CD14-positive monocyte (primary cell): ENCODE data around the gene CATSPERB. TPM values are rescaled to one million over a fixed set of nuclear protein-coding genes. Genes with fewer than 3 reads are reported as not detected.

ENCODE experiments used
- DNase-seq, 3 donors: peaks; one replicate each; pipeline ENCODE4 v3.0.0-alpha.2; 2011 to 2022
- H2AFZ ChIP-seq: 2 replicates; pipeline ENCODE4 v1.6.0; 2012; ENCODE audit warnings: mild to moderate bottlenecking, low read depth, low read length, inconsistent platforms; ENCODE audit not compliant: insufficient read depth, poor library complexity, severe bottlenecking
- H3K27ac ChIP-seq, 2 donors: 1 replicate in 1 of 2; 2 replicates in 1 of 2; pipeline ENCODE4 v1.5.1; 2012 to 2013; ENCODE audit warnings: low read length in 2 of 2, control low read depth in 1 of 2, inconsistent platforms in 1 of 2, low read depth in 1 of 2, mild to moderate bottlenecking in 1 of 2
- H3K27me3 ChIP-seq, 2 donors: one replicate each; pipeline versions ENCODE4 v1.6.0 to v1.6.1; 2011 to 2013; ENCODE audit warnings: low read length in 2 of 2; ENCODE audit not compliant: control insufficient read depth in 2 of 2, insufficient read depth in 2 of 2
- H3K36me3 ChIP-seq, 2 donors: replicated peaks in 1 of 2; 1 replicate in 1 of 2; 2 replicates in 1 of 2; pipeline versions ENCODE4 v1.5.1 to v1.6.1; 2012 to 2013; ENCODE audit warnings: low read length in 2 of 2, control low read depth in 1 of 2, inconsistent platforms in 1 of 2, mild to moderate bottlenecking in 1 of 2; ENCODE audit not compliant: insufficient read depth in 2 of 2, control insufficient read depth in 1 of 2
- H3K4me1 ChIP-seq, 2 donors: 1 replicate in 1 of 2; 2 replicates in 1 of 2; pipeline versions ENCODE4 v1.5.1 to v1.6.1; 2012 to 2013; ENCODE audit warnings: low read length in 2 of 2, control low read depth in 1 of 2, inconsistent platforms in 1 of 2, mild to moderate bottlenecking in 1 of 2, moderate library complexity in 1 of 2; ENCODE audit not compliant: insufficient read depth in 2 of 2, control insufficient read depth in 1 of 2
- H3K4me2 ChIP-seq: replicated peaks from 2 replicates; pipeline ENCODE3; 2012; ENCODE audit warnings: low read length, moderate library complexity, mild to moderate bottlenecking; ENCODE audit not compliant: poor library complexity, severe bottlenecking; ENCODE audit errors: extremely low read depth
- H3K4me3 ChIP-seq, 3 experiments: fragments of 200-600 bp in 1 of 3; sonication (generic) in 1 of 3; replicated peaks in 1 of 3; 1 replicate in 2 of 3; 2 replicates in 1 of 3; pipeline ENCODE4 v1.5.1; 2011 to 2013; ENCODE audit warnings: low read length in 3 of 3, mild to moderate bottlenecking in 3 of 3, control low read depth in 2 of 3, low read depth in 2 of 3, inconsistent platforms in 1 of 3, moderate library complexity in 1 of 3
- H3K79me2 ChIP-seq: 2 replicates; pipeline ENCODE4 v1.6.0; 2012; ENCODE audit warnings: mild to moderate bottlenecking, control low read depth, inconsistent platforms, low read length, moderate library complexity; ENCODE audit not compliant: insufficient read depth
- H3K9ac ChIP-seq: 2 replicates; pipeline ENCODE4 v1.6.0; 2017; ENCODE audit warnings: low read length, mild to moderate bottlenecking; ENCODE audit not compliant: insufficient read depth, poor library complexity, severe bottlenecking
- H3K9me3 ChIP-seq, 2 donors: replicated peaks in 1 of 2; 1 replicate in 1 of 2; 2 replicates in 1 of 2; pipeline versions ENCODE4 v1.5.1 to v1.6.1; 2012 to 2013; ENCODE audit warnings: low read length in 2 of 2, control low read depth in 1 of 2; ENCODE audit not compliant: control insufficient read depth in 1 of 2, insufficient read depth in 1 of 2
- H4K20me1 ChIP-seq: 2 replicates; pipeline ENCODE4 v1.6.0; 2012; ENCODE audit warnings: mild to moderate bottlenecking, low read length, control low read depth, moderate library complexity; ENCODE audit not compliant: insufficient read depth
- H3K27ac Mint-ChIP-seq, 7 donors: one replicate each; pipeline ENCODE4 v1.8.0; 2020; ENCODE audit warnings: mild to moderate bottlenecking in 7 of 7, mixed read lengths in 7 of 7, moderate library complexity in 6 of 7, inconsistent platforms in 2 of 7
- H3K27me3 Mint-ChIP-seq, 3 donors: one replicate each; pipeline ENCODE4 v1.8.0; 2021 to 2022; ENCODE audit warnings: low read depth in 3 of 3, mild to moderate bottlenecking in 3 of 3, mixed read lengths in 3 of 3, moderate library complexity in 3 of 3, inconsistent platforms in 1 of 3
- H3K36me3 Mint-ChIP-seq, 2 donors: one replicate each; pipeline ENCODE4 v1.8.0; 2020; ENCODE audit warnings: mixed read lengths in 2 of 2, inconsistent platforms in 1 of 2, mild to moderate bottlenecking in 1 of 2
- H3K4me1 Mint-ChIP-seq: one replicate; pipeline ENCODE4 v1.8.0; 2020; ENCODE audit warnings: mild to moderate bottlenecking, mixed read lengths
- H3K4me3 Mint-ChIP-seq, 2 donors: one replicate each; pipeline ENCODE4 v1.8.0; 2020; ENCODE audit warnings: mild to moderate bottlenecking in 2 of 2, mixed read lengths in 2 of 2, moderate library complexity in 1 of 2
- H3K9me3 Mint-ChIP-seq, 7 donors: one replicate each; pipeline ENCODE4 v1.8.0; 2020 to 2022; ENCODE audit warnings: mixed read lengths in 7 of 7, mild to moderate bottlenecking in 6 of 7, moderate library complexity in 6 of 7, inconsistent platforms in 2 of 7
- CTCF ChIP-seq: fragments of 200-600 bp; IDR thresholded peaks from one replicate; pipeline ENCODE4 v1.8.0; 2022; ENCODE audit warnings: antibody characterized with exemption, mild to moderate bottlenecking
- whole genome bisulfite sequencing: methylation state at CpG from one replicate; pipeline ENCODE4 v1.1.5; 2013; ENCODE audit warnings: missing lambda C conversion rate; ENCODE audit not compliant: insufficient coverage; 5-methylcytosine and 5-hydroxymethylcytosine counted together
- intact Hi-C, 2 donors: fragments of 100-400 bp; cut with micrococcal nuclease; formaldehyde crosslinking; loops; one replicate each; pipeline versions ENCODE4 v1.15.0 to v1.15.1; 2023
- polyA plus RNA-seq, 3 donors: library from polyadenylated mRNA; depleted of rRNA in 1 of 3; unstranded in 2 of 3; stranded (reverse) in 1 of 3; fragments of 300-500 nt in 2 of 3; fragments of >200 nt in 1 of 3; fragmentation: Illumina TruSeq in 2 of 3; gene quantifications; 1 replicate in 2 of 3; 2 replicates in 1 of 3; pipeline ENCODE4 v1.2.3, GENCODE V29; 2012 to 2021

CATSPERB gene
- polyA plus RNA-seq, 3 donors = not detected

- H3K4me1 ChIP-seq = no peaks in the 10 kb centered on the region
- intact Hi-C loops = no loop called here
- no peak overlapping the region for H3K4me3 Mint-ChIP-seq
These were observed 9.5 kb downstream of the CATSPERB start for GRCh38 chr14:91722386-91722785.

GRCh38 chr14:91719839-91720238, 12.0 kb downstream of the CATSPERB start:
- no peak overlapping the region for H3K9ac ChIP-seq
- Mint-ChIP-seq H3K36me3 (no peaks in the 10 kb centered on the region), H3K4me3 (no peak overlapping the region), H3K27ac (no peak overlapping the region), H3K9me3 (peaks cover 0 to 7% (median 1%) of the 10 kb centered on the region in 7 donors), H3K27me3 (peaks cover 0 to 1% (median 1%) of the 10 kb centered on the region in 3 donors), H3K4me1 (peaks cover 2% of the 10 kb centered on the region)
- H3K27me3 ChIP-seq = no peaks in the 10 kb centered on the region
- H3K79me2 ChIP-seq = no peaks in the 10 kb centered on the region
- DNase-seq = no peak
- no peaks in the 10 kb centered on the region for H3K9me3 ChIP-seq
- H3K4me1 ChIP-seq = no peaks in the 10 kb centered on the region
- no peaks in the 10 kb centered on the region for H3K36me3 ChIP-seq
- TF ChIP-seq CTCF = no peak
- H3K27ac ChIP-seq = no peak overlapping the region
- no peak overlapping the region for H2AFZ ChIP-seq
- H3K4me2 ChIP-seq = no peak overlapping the region
- H4K20me1 ChIP-seq = no peaks in the 10 kb centered on the region
- 100% methylated on average over 1 of the region's 3 CpGs for WGBS
- intact Hi-C loops = no loop called here
- H3K4me3 ChIP-seq = no peak overlapping the region

More at GRCh38 chr14:91722386-91722785, 9.5 kb downstream of the CATSPERB start:
- no peak for TF ChIP-seq CTCF
- Histone ChIP-seq H3K9me3 (no peaks in the 10 kb centered on the region), H3K4me2 (no peak overlapping the region), H2AFZ (no peak overlapping the region), H3K36me3 (no peaks in the 10 kb centered on the region), H3K79me2 (no peaks in the 10 kb centered on the region), H3K27me3 (no peaks in the 10 kb centered on the region), H3K27ac (no peak overlapping the region), H3K4me3 (no peak overlapping the region), H3K9ac (no peak overlapping the region), H4K20me1 (no peaks in the 10 kb centered on the region)
- H3K27me3 Mint-ChIP-seq = peaks cover 0 to 1% (median 1%) of the 10 kb centered on the region in 3 donors
- peaks cover 0 to 7% (median 1%) of the 10 kb centered on the region in 7 donors for H3K9me3 Mint-ChIP-seq
- H3K4me1 Mint-ChIP-seq = peaks cover 2% of the 10 kb centered on the region
- no peaks in the 10 kb centered on the region for H3K36me3 Mint-ChIP-seq
- H3K27ac Mint-ChIP-seq = no peak overlapping the region
- DNase-seq = no peak
